Measurements from ENCODE around the gene SEC14L3.

GRCh38 chr22:30470655-30471054 is 1.2 kb downstream of the SEC14L3 start:
- no peak for TF ChIP-seq EP300 (IDR thresholded peaks at IDR 0.05)
- no peak for TF ChIP-seq POLR2A (IDR thresholded peaks at IDR 0.05)
